Endothelial cell (in vitro differentiated cells): ENCODE data around the gene TSPAN3. TPM values are rescaled to one million over a fixed set of nuclear protein-coding genes. Genes with fewer than 3 reads are reported as not detected.

ENCODE experiments used
- DNase-seq: peaks from one replicate; pipeline ENCODE4 v3.0.0; 2021; ENCODE audit warnings: low spot score
- H3K27ac Mint-ChIP-seq: one replicate; pipeline ENCODE4 v1.8.0; 2021; ENCODE audit warnings: mixed read lengths, inconsistent platforms; ENCODE audit not compliant: unreplicated experiment
- H3K27me3 Mint-ChIP-seq: one replicate; pipeline ENCODE4 v1.8.0; 2021; ENCODE audit warnings: mild to moderate bottlenecking, moderate library complexity, mixed read lengths, inconsistent platforms; ENCODE audit not compliant: unreplicated experiment
- H3K36me3 Mint-ChIP-seq: one replicate; pipeline ENCODE4 v1.8.0; 2021; ENCODE audit warnings: mild to moderate bottlenecking, low read depth, mixed read lengths, inconsistent platforms; ENCODE audit not compliant: unreplicated experiment
- H3K4me1 Mint-ChIP-seq: one replicate; pipeline ENCODE4 v1.8.0; 2021; ENCODE audit warnings: mild to moderate bottlenecking, mixed read lengths, inconsistent platforms; ENCODE audit not compliant: unreplicated experiment
- H3K4me3 Mint-ChIP-seq: one replicate; pipeline ENCODE4 v1.8.0; 2021; ENCODE audit warnings: mild to moderate bottlenecking, mixed read lengths, inconsistent platforms; ENCODE audit not compliant: unreplicated experiment
- H3K9me3 Mint-ChIP-seq: one replicate; pipeline ENCODE4 v1.8.0; 2021; ENCODE audit warnings: mixed read lengths, inconsistent platforms; ENCODE audit not compliant: unreplicated experiment
- total RNA-seq: library from RNA; stranded (reverse); fragmentation: NEBNext Ultra II Directional; extraction: Animal tissue kit (Norgen Biotek cat#: 25700); gene quantifications from one replicate; pipeline ENCODE4 v1.2.1, GENCODE V29; 2021; ENCODE audit not compliant: unreplicated experiment
- TF ChIP-seq, protein P1 (sequence below): fragments of 200-600 bp; sonication (generic); IDR thresholded peaks from one replicate; pipeline ENCODE4 v1.5.0; 2021; ENCODE audit warnings: antibody characterized with exemption; ENCODE audit not compliant: unreplicated experiment

TSPAN3 gene
- total RNA-seq, 1 donor from 2014 or later = 140 TPM

DNA sequence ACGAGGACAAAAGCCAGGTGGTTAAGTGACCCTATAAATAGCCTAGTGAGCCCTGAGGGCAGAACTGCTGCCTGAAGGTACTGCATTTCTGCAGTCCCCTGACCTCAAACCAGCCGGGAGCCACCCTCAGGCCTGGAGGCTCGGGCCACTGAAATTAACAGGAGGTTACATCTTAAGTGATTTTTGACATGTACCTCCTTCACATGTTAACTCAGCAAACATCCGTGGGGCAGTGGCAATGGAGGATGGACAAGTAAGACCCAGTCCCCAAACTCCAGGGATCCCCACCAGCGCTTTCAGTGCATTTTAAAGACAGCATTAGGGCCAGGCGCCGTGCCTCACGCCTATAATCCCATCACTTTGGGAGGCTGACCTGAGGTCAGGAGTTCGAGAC, 49.8 kb downstream of the TSPAN3 start:
- H3K9me3 Mint-ChIP-seq = no peaks in the 10 kb centered on the region
- H3K36me3 Mint-ChIP-seq = no peaks in the 10 kb centered on the region
- no peak overlapping the region for H3K27ac Mint-ChIP-seq
- peaks cover 8% of the 10 kb centered on the region for H3K27me3 Mint-ChIP-seq
- no peak for DNase-seq
- TF ChIP-seq, protein P1, sequence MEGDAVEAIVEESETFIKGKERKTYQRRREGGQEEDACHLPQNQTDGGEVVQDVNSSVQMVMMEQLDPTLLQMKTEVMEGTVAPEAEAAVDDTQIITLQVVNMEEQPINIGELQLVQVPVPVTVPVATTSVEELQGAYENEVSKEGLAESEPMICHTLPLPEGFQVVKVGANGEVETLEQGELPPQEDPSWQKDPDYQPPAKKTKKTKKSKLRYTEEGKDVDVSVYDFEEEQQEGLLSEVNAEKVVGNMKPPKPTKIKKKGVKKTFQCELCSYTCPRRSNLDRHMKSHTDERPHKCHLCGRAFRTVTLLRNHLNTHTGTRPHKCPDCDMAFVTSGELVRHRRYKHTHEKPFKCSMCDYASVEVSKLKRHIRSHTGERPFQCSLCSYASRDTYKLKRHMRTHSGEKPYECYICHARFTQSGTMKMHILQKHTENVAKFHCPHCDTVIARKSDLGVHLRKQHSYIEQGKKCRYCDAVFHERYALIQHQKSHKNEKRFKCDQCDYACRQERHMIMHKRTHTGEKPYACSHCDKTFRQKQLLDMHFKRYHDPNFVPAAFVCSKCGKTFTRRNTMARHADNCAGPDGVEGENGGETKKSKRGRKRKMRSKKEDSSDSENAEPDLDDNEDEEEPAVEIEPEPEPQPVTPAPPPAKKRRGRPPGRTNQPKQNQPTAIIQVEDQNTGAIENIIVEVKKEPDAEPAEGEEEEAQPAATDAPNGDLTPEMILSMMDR = no peak
- no peak overlapping the region for H3K4me3 Mint-ChIP-seq
- H3K4me1 Mint-ChIP-seq = peaks cover 8% of the 10 kb centered on the region

DNA sequence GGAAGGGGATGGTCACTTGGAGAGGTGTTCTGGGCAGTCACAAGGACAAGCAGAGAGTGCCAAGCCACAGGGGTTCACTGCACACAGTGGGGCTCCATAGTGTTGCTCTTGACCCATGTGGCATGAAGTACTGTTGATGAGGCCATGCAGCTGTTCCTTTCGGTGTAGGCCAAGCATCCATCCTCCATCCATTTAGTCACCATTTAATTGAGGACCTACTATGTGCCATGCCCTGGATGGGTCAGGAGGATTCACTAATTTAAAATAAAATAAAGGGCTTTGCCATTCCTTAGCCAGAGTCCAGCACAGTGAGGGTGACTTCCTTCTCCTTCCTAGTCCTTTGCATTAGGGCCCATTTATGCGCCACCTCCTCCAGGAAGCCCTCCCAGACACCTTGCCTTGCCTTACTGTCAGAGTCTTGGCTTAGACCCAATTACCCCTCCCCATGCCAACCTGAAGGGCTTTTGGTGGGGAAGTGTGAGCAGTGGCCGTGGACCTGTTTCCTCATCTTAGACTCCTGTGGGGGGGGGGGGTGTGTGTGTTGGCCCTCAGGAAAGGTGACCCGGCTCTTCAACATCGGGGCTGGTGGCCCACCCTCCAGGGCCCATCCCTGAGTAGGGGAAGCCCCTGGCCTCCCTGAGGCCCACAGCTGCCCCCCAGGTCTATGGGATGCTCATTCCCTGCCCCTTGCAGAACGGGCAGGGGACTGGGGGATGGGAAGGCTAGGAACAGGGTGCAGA, 50.4 kb downstream of the TSPAN3 start:
- DNase-seq = no peak
- Mint-ChIP-seq H3K27ac (no peak overlapping the region), H3K36me3 (no peaks in the 10 kb centered on the region), H3K9me3 (no peaks in the 10 kb centered on the region), H3K27me3 (peaks cover 4% of the 10 kb centered on the region), H3K4me1 (peaks cover 8% of the 10 kb centered on the region), H3K4me3 (no peak overlapping the region)
- TF ChIP-seq, protein P1 = no peak

DNA sequence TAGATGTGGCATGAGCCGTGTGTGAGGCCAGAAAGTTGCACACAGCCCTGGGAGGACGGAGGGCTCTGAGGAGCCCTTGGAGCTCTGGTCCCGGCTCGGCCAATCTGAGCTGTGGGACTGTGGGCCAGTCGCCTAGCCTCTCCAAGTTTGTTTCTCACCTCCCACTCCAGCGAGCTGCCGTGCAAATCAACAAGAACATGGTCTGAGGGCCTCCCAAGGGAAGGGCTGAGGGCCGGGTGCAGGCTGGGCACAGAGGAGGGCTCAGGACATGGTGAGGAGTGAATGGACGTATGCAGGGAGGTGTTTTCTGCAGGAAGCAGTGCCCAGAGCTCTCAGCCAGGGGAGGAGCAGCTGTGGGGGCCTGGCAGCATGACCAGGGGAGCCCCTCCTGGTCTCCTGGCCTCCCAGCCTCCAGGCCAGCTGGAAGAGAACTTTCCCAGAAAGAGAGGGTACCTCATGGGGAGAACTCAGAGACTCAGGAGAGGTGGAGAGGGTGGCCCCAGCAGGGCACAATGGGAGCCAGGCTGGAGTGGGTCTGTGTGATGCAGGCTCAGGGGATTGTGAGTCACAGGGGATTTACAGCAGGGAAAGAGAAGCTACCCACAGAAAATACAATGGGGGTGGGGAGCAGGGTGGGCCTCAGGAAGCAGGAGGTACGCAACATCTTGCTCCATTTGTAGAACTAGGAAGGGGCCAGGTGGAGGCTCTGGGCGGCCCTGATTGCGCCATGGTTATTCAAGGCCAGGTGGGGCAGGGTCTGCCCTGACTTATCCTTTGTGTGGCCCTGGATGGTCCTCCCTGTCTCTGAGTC, 51.2 kb downstream of the TSPAN3 start:
- Mint-ChIP-seq H3K4me1 (peaks cover 11% of the 10 kb centered on the region), H3K36me3 (no peaks in the 10 kb centered on the region), H3K27me3 (peaks cover 4% of the 10 kb centered on the region), H3K27ac (no peak overlapping the region), H3K4me3 (no peak overlapping the region), H3K9me3 (no peaks in the 10 kb centered on the region)
- TF ChIP-seq, protein P1 = no peak
- no peak for DNase-seq

DNA sequence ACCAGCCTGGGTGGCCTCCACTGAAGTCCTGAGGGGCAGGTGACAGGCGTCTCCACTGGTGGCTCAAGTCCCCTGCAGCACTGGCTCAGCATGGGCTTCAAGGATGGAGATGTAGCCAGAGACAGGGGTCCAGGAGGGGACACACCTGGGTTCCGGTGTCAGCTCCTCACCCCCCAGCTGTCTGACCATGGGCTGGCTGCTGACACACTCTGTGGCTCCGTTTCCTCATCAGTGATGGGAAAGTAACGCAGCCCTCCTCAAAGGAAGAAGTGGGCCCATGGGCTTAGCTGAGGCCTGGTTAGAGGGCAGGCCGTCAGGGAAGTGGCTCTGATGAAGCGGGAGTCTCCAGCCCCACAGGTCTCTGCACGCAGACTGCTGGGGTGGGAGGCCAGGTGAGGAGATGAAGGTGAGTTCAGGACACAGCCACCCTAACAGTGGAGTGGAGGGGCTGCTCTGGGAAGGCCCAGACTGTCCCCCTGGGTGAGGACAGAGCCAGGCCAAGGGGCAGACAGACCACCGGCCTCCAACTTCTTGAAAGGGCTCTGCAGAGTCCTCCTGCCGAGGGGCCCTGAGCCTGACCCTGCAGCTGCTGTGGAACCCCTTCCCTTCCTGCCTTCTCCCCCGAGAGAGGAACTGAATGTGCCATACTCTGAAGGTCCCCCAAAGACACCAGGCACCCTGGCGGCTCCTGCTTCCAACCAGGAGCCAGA, 52.0 kb downstream of the TSPAN3 start:
- Mint-ChIP-seq H3K27ac (no peak overlapping the region), H3K4me3 (no peak overlapping the region), H3K36me3 (no peaks in the 10 kb centered on the region), H3K9me3 (no peaks in the 10 kb centered on the region), H3K4me1 (peaks cover 11% of the 10 kb centered on the region), H3K27me3 (peaks cover 4% of the 10 kb centered on the region)
- no peak for DNase-seq
- TF ChIP-seq, protein P1 = no peak
